GM18870 (cell line): ENCODE results near the gene UBE3D.
"Not testable (repeated sequence)": the region's sequence is repeated elsewhere in the genome, so short reads cannot be mapped to it uniquely, and the experiment has no call there.

Experiments
- ATAC-seq: cut with Tn5 transposase; IDR thresholded peaks from one replicate; pipeline ENCODE4 v1.9.1; 2021; ENCODE audit warnings: moderate library complexity; ENCODE audit not compliant: unreplicated experiment

The UBE3D gene

DNA sequence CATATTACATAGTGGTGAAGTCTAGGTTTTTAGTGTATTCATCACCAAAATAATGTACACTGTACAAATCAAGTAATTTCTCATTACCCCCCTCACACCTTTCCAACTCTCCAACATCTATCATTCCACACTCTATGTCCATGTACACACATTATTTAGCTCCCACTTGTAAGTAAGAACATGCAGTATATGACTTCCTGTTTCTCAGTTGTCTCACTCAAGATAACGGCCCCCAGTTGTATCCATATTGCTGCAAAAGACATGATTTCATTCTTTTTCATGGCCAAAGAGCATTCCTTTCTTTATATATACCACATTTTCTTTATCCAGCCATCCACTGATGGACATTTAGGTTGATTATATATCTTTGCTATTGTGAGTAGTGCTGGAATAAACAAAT lies 86.0 kb downstream of the UBE3D start:
- no peak for ATAC-seq

DNA sequence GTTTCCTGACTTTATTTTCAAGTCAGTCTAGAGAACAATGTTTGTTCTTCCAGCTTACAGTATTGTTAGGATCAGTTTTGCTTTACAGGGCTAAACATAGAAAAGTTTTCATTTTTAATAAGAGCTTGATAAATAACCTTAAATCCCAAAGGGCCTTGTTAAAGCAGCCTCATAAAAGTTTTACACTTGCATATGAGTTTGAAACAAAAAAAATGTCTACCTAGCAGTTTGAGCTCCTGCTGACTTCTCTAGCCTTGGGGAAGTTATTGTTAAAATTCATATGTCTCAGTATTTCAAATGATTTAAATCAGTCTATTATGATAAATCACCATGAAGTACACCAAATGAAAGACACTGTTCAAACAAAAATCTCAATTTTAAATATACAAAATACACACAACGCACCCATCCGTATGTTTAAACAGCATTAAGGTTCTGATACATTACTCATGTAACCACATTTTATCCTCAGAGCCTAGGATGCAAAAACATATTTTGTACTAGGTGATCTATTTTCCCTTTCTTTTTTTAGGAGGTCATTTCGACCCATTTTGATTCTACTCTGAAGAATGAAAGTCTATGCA lies 87.2 kb downstream of the UBE3D start:
- no peak for ATAC-seq

DNA sequence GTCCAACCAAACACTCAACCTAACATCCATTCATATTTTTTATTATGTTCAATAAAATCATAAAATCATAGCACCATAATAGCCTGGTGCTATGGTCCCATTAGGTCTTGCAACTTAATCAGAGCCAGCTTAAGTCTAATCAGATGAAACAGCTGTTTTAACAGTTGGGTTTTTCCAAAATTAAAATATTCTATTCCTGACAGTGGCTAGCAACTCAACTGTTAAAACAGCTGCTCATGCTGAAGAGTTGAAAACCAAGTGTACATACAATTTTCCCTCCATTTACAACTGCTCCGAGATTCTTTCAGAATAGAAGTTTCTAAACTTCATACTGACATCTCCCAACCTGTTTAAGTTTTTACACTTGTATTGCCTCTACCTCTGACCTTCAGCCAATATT lies 89.5 kb downstream of the UBE3D start:
- ATAC-seq = no peak

DNA sequence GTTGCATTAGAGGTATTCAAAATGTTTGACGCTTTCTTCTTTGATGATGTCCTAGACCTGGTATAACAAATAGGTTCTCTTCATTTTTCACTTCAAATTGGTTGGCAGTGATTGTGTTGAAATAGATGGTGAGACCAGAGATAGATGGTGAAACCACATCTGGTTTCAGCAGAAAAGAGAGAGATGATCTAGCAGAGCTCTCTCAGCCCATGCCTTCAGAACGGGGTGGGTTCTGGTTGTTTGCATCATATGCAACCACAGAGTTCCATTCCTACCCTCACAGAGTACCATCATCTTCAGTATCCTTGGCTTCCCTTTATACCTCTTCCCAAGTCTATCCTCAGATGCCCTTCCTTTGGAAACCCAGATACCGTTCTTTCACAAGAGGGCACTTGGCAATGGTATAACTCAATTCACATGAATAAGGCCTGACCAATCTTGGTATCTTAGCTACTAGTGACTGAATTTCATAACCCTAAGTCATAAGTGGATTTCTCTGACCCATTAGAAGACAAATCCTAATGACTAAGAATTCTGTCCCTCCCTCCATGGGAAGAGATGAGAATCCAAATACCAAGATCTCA lies 93.7 kb downstream of the UBE3D start:
- no peak for ATAC-seq

DNA sequence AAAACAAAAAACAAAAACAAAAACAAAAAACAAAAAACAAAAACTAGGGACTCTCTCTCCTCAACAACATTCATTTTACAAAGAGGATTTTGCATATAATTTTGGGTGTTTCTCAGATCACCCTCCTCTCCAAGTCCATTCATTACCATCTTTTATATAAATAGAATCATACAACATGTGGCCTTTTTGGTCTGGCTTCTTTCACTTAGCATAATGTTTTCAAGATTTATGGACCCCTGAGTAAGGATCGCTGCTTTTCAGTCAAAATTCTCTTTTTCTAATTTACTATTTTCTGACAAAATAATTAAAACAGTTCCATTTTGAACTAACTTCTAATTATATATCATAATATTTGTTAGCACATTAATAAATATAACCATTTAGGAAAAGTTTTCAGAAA lies 94.8 kb downstream of the UBE3D start:
- no peak for ATAC-seq

DNA sequence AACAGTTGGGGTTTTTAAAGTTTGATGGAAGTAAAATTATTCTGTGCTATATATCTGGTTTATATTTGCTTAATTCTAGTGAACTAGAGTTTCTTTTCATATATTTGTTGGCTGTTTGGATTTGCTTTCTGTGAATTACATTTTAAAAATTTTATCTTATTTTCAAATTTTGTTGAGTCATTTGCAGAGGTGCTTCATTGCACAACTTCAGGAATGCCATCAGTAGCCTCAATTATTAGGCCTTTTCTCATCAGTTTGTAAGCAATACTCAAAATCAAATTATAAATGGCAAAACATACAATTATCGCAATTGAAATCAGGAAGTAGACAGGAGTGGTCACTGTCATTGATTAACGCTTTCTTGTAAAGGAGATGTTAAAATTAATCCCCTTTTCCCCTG lies 96.9 kb downstream of the UBE3D start:
- ATAC-seq = no peak

DNA sequence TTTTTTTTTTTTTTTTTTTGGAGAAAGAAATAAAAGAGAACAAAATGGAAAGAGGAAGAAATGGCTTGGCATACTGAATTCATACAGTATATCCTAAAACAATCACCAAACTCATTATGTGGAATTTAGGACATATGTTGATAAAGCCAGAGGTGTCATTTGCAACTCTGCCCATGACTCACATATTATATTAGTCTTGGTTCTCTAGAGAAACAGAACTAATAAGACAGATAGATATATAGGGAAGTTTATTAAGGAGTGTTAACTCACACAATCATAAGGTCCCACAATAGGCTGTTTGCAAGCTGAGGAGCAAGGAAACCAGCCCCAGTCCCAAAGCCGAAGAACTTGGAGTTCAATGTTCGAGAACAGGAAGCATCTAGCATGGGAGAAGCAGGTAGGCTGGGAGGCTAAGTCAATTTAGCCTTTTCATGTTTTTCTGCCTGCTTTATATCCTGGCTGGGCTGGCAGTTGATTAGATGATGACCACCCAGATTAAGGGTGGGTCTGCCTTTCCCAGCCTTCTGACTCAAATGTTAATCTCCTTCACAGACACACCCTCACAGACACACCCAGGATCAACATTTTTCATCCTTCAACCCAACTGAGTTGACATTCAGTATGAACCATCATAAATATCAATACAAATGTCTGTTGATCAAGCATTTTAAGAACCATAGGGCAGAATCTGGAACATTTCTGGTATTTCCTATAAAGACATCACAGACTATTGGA lies 102.3 kb downstream of the UBE3D start:
- no peak for ATAC-seq

DNA sequence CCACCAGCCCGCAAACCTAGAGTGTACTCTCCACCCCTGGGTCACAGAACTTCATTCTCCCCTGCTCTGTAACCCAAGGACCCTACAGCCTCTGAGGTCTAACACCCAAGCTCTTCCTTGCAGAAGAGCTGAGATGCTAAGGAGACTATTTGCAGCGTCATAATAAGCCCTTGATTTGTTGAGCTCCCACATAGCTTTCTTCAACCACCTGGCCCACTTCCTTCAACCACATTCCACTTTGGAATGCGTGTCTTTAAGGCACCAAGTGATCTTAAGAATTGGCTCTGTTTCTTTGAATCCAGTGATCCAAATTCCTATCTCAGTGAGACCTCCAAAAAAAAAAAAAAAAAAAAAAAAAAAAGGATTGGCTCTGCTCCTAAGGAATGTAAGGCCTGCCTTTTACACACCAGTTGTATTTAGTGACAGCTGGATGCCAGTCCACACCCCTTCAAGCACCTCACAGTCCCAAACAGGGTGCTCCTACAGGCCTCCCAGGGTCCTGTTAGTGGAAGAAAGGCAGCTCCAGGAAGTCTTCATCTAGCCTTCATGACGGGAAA lies 106.2 kb downstream of the UBE3D start:
- ATAC-seq = no peak

DNA sequence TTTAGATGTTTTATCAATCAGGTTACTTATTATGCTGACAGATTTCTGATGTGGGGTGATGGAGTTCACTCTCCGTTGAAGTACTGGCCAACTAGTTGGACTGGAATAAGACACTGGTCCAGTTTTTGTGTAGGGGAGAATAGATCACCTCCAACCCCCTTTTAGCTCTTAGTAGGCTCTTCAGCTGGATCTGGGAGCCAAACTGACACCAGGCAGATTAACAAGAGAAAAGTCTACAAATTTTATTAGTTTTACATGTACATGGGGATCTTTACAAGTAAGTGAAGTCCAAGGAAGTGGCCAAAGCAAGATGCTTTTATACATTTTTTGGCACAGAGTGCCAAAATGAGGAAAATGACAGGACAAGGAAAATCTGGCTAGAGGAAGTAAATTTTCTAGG lies 107.1 kb downstream of the UBE3D start:
- ATAC-seq = no peak

DNA sequence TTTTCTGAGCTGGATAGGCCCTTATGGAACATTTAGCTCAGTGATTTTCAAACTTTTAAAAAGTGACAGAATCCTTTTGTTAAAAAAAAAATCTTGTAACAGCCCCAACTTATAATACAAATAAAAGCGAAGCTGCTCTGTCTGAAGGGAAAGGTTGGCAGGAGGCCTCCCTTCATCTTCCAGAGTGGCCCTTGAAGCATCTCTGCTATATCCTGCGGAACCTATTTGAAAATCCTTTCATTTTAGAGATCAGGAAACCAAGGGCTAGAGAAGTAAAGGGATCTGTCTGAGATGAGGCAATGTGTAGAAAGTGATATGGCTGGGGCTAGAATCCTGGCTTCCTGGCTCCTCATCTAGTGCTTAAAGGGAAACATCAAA lies 107.8 kb downstream of the UBE3D start:
- ATAC-seq = no peak

DNA sequence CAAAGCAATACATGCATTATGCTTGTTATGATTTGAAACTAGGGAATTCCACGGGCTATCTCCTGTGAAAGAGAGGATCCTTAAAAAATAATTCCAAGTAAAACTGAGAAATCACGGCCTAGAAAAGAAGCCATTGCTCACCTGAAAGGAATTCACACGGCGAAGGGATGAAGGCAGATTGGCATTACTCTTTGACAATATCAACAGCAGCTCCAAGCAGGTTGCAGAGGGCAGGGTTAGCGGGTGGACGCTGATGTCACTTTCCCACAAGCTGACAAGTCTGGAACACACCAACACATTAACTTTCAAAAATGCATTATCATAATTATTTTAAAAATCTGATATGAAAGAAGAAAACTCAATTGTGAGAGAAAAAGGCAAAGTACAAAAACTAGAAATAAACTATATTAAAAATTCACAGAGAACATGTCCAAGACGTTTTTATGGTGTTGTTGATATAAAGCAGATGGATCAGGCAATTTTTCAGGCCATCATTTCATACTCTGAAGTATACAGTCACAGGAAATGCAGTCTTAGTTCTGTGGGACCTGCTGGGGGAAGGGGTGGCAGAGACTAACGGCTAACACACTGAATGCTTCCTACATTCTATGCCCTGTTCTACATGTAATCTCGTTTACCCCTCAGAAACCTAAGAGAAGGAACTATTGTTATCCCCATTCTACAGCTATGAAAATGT lies 108.3 kb downstream of the UBE3D start:
- no peak for ATAC-seq

DNA sequence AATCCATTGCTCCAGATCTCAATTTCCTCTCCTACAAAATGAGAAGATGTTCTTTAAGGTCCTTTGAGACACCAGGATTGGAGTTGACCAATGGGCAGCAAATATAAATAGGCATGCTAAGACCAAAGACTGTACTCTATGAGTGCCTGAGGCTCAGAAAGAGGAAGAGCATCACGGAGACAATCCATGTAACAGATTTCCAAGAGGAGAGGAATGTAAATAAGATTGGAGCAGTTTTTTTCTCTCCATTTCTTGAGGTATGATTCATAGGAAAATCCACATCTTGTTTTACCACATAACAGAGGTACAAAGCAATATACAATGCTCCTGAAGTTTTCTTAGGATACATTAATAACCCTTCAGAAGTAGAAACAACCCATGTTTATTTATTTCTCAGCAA lies 109.8 kb downstream of the UBE3D start:
- no peak for ATAC-seq

DNA sequence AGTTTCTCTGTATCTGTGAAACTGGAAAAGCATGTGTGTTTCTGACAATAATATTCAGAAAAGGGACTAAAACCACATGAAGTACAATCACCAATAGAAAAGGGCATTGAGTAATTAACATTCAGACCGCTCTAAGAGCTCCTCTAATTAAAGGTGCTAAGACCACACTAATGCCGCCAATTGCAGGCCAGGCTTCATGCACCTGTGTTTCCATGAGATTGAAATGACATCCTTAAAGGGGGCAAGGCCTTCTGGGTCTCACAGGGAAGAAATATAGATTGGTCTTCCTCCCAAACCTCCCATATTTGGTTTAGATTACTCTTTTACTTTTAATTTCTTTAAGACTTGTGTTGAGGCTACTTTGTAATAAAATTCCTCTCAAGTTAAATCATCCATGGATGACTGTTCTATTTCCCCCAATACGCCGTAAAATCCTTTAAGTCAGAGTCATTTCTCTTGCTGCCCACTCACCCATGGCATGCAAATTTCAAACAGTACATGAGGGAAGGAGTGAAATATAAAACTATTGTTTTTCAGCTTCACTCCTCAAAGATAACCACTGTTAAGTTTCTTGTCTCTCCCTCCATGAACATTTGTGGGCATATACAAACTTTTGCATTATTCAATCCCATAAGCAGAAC lies 110.6 kb downstream of the UBE3D start:
- peak; percentile 80 for ATAC-seq

DNA sequence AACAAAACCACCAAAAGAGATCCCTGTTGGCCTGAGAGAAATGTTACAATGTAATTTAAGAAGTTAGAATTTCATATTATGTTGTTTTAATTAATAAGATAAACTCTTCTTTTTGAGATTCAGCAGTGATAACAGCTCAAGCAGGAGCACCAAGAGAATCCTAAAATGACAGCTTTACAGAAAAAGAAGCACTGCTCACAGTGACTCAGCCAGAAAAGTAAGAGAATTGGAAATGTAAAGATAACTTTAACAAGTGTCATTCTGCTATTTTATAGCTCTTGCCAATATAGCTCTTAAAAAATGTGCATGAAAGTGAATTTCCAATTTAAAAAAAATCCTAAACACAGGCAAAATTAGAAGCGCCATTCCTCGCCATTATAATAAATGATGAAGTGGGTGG lies 111.3 kb downstream of the UBE3D start:
- ATAC-seq = no peak

DNA sequence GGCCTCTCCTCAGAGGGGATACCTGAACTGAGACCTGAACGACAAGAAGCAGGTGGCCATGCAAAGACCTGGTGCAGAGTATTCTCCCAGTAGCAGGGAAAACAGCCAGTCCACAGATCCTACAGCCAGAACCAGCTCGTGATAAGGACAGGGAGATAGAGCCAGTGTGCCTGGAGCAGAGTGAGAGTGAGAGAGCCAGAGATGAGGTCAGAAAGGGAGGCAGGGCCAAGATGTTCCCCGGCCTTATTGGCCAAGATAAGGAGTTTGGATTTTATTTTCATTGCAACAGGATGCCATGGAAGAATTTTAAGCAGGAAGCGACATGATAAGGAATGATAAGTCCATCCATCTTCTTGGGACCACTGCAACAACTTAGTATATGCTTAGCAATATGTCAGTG lies 111.8 kb downstream of the UBE3D start:
- ATAC-seq = no peak

DNA sequence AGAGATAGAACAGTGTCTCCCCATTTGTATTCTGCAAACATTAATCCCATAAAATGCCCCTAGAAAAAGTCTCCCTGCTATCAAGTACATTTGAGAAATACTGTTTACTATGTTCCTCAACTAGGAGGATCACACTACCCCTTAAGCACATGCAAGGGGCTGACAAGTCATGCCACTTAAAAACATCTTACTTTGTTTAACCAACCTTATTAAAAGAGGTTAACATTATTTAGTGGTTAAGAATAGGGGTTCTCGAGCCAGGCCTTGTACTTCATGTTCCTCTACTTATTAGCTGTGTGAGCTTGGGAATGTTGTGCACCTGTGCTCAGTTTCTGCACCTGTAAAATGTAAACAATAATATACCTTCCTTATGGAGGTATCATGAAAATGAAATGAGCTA lies 113.7 kb downstream of the UBE3D start:
- no peak for ATAC-seq

DNA sequence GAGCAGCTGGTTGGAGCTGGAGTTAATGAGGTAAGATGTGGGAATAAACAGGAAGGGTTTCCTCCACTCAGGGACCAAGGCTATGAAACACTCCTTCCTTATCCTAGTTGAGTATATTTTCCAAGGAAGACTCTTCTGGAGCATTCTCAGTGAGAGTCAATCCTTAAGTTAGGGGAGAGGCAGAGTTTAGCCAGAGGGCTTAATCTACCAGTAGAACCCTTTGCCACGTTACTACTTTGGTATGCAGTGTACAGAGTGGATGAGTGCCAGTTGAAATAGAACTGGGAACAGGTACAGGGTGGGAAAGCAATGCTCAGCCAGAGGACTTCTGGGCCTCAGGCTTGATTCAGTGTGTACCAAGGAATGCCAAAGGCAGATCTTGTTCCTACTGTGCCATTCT lies 114.3 kb downstream of the UBE3D start:
- ATAC-seq = no peak

DNA sequence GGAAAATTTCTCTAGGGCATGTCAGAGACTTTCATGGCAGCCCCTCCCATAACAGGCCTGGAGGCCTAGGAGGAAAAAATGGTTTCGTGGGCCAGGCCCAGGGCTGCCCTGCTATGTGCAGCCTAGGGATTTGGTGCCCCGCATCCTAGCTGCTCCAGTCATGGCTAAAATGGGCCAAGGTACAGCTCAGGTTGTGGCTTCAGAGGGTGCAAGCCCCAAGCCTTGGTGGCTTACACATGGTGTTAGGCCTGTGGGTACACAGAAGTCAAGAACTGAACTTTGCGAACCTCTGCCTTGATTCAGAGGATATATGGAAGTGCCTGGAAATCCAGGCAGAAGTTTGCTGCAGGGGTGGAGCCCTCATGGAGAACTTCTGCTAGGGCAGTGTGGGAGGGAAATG lies 134.7 kb downstream of the UBE3D start:
- not testable (repeated sequence) for ATAC-seq

DNA sequence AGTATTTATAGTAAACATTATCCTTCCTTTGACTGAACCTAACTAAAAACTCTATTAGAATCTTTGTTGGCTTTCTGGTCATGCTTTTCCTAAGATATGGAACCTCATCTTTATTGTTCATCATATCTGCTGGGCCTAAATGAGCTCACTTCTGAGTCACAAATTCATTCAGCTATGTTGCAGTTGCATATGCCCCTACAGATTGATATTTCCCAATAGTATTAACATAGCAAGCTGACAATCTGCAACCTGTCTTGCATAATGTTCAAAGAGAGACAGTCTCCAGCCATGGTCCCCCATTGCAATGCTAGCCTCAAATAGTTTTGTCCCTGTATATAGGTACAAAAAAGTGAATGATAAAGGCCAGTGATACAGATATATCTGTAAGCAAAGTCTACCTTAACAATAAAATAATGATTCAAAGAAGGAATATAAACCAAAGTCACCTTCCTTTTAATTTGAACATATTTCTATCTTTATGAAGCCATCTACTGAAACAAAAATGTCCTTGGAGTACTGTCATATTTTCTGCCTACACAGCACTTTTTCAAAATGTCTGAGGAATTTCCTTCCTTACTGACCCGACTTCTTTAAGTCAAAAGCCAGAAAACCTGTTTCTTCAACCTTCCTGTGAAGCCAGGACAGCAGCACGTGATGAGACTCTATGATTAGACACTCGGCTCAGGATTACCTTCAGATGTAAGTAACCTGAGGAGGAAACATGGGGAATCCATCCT lies 140.7 kb downstream of the UBE3D start:
- no peak for ATAC-seq

DNA sequence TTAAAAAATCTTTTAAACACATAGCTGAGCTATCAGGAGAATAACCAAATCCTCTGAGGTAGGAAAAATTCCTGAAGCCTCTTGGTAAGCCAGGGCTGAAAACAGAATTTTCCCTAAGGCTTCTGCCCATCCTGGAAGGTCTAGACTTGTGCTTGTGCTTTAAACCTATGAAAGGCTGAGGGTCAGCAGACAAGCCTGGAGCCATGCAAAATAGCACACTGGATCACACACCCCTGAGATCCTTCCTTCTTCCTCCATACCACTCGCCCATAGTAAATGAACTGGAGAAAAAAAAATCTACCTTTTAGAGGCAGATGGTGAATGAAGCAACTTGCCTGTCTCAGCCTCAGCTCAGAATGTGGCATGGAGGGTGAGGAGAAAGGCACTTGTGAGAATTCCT lies 144.4 kb downstream of the UBE3D start:
- ATAC-seq = no peak
